HG03460 (cell line): ENCODE measurements around the gene ZNF581.

ENCODE experiments used
- ATAC-seq: cut with Tn5 transposase; IDR thresholded peaks from one replicate; pipeline ENCODE4 v1.9.1; 2021; ENCODE audit not compliant: unreplicated experiment

The ZNF581 gene

GRCh38 chr19:55678121-55678671 lies 34.7 kb downstream of the ZNF581 start:
- peak; percentile 68 for ATAC-seq

GRCh38 chr19:55679343-55680257 lies 36.2 kb downstream of the ZNF581 start:
- ATAC-seq: no peak

- no peak for ATAC-seq
These were observed 37.1 kb downstream of the ZNF581 start for GRCh38 chr19:55680339-55681130.

- no peak for ATAC-seq
These were observed 38.0 kb downstream of the ZNF581 start for GRCh38 chr19:55681131-55682092.

GRCh38 chr19:55683449-55684261 lies 40.2 kb downstream of the ZNF581 start:
- no peak for ATAC-seq

DNA sequence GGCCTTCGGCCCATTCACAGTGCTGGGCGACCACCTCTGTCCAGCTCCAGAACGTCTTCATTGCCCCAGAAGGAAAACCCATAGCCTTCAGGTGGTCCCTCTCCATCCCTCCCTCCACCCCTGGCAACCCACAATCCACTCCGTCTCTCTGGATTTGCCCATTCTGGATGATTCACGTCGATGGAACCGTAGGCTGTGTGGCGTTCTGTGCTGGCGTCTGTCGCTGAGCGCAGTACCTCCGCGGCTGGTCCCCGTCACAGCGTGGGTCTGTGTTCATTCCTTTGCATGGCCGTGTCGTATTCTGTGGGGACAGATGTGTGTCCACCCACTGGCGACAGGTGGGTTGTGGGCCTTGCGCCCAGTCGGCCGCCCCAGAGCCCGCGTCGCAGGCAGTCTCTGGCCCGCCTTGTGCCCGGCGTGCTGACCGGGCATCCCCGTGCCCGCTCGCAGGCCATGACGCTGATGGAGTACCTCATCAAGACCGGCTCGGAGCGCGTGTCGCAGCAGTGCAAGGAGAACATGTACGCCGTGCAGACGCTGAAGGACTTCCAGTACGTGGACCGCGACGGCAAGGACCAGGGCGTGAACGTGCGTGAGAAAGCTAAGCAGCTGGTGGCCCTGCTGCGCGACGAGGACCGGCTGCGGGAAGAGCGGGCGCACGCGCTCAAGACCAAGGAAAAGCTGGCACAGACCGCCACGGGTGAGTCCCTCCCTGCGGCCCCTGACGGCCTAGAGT lies 41.7 kb downstream of the ZNF581 start:
- ATAC-seq: no peak

DNA sequence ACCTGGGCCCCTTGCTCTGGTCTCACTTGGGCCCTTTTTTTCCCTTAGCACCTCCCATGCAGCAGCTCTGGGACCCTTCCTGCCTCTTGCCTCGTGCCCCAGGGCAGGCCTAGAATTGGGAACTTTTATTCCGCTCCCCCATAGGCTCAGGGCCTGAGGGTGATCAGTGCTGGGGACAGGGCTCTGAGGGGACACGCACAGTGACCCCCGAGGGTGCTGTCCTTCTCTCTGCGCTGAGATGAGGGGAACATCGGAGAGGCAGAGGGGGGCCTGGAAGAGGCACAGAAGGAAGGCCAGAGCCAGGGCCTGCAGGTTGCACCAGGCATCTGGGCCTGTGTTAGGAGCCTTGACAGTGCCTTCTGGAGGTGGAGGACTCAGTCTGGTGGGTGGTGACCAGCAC lies 42.3 kb downstream of the ZNF581 start:
- ATAC-seq: no peak

DNA sequence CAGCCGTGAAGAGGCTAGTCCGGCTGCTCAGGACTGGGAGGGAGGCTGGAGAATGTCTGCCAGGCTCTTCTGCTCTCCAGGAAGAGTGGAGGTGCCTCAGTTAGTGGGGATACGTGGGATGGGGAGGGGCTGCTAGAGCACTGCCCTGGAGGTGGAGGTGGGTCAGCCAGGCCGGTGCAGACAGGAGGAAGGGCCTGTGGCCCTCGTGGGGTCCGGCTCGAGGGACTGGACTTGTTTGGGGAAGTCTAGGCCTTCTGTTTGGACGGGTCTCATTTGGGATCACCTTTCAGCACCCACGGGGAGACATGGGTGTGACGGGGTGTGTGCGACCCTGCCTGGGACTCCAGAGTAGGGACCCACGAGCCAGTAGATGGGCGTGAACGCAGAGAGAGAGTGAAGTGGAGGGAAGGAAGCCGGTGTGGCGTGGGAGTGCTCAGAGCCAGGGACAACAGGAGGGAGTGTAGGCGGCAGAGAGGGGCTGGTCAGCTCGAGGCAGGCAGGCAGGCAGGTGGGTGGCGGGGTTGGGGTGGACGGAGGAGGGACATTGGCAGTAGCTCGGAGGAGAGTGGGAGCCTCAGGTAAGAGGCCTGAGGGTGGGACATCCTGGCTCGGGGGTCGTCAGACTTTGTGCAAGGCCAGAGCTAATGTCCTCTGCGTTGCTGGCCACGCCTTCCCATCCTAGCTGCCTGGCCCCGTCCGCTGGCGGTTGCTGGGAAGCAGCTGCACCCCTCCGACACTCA lies 43.0 kb downstream of the ZNF581 start:
- ATAC-seq: no peak

DNA sequence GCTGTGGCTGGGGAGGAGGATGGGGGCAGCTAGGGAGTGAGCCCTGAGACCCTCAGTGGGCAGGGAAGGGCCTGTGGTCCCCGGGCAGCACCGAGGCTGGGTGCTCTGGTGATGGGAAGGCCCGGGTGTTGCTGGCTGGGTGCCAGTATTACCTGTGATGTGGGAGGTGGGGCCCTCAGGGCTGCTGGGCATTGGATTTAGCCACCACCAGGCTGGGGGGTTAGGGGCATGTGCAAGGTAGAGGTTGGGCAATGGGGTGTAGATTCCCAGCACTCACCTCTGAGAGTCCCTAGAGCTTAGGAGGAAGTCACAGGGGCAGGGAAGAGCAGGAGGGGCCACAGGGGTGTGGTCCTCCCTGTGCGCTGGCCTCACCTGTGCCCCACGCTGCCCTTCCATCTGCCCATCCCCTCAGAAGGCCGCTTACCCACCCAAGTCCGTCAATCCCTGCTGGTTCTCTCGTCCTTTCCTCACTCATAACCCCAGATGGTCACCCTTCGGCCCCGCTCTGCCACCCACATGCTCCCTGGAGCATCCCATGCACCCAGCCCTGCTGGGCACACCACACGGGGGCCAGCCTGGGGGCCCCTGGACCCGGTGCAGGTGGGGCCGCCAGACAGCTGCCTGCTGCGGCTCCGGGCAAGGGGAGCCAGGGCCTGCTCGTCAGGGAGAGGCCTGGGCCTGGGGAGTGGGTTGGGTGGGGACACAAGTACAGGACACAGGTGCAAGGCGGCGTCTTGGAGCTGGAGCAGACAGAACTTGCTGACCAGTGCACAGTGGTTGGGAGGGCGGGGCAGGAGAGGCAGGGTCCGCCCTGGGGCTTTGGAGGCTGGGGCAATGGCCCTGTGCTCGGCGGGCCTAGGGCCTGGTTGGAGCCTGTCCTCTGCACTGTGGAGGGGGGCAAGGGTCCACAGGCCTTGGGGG lies 44.1 kb downstream of the ZNF581 start:
- ATAC-seq: no peak

GRCh38 chr19:55688422-55689218 lies 45.2 kb downstream of the ZNF581 start:
- ATAC-seq: no peak

DNA sequence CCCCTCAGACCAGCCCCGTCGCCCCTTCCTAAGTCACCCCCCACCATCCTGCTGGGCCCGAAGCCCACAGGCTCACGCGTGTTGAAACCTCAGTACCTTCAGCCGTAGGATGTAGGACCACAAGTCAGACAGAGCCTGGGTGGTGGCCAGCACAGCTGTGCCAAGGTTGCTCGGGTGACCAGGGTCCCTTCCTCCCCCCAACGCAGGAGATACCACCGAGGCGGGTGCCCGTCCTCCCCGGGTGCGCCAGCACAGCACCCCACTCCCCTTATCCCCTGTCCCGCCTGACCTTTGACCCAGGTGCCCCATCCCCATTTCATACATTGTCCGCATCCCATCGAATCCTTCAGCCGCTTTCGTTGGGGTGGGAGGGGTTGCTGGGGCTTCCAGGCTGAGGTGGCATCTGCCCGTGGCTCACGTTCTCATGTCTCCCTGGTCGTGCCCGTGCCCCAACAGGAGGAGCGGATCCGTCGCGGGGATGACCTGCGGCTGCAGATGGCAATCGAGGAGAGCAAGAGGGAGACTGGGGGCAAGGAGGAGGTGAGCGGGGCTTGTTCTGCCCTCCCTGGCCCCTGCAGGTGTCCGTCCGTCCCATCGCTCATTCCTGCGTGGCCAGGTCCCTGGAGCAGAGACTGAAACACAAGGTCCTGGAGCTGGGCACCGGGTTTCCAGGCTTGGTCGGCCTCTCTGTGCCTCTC lies 46.1 kb downstream of the ZNF581 start:
- ATAC-seq: no peak

GRCh38 chr19:55690109-55690768 lies 46.8 kb downstream of the ZNF581 start:
- no peak for ATAC-seq

DNA sequence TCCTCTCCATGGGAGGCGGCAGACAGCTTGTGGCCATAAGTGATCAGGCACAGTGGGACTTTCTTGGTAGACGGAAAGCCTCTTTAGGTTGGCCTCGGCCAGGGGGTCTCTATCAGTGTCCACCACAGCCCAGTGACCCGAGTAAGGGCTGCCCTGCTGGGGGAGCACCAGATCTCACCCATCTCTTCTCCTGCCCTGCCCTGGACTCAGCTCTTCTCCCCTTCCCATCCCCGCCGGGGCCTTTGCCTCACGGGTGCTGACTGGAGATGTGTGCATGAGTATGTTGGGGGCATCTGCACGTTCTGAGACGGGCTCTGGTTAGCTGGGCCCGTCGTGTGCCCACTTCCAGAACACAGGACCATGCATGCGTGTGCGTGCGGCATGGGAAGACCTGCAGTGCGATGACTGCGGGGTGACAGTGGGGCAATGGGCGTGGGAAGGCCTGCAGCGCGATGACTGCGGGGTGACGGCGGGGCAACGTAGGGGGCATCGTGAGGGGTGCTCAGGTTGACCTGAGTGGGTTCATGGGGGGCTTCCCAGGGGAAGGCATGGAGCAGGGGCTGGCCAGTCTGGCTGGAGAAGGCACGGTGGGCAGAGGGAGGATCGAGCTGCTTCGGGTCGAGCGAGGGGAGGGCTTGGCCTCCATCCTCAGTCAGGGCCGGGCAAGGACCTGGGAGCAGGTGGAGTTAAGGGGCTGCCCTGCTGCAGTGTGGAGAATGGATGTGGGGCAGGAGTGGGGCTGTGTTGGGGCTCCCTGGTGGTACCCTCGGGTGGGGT lies 47.5 kb downstream of the ZNF581 start:
- no peak for ATAC-seq
